WTC11 (cell line): ENCODE data around the gene CYP8B1. TPM values are rescaled to one million over a fixed set of nuclear protein-coding genes. Genes with fewer than 3 reads are reported as not detected.

Source experiments
- ATAC-seq: fragments of 200-7000 bp; cut with Tn5 transposase; 2 replicates; pipeline ENCODE4 v1.10.0; 2021; ENCODE audit warnings: mild to moderate bottlenecking, moderate library complexity
- CTCF ChIA-PET: fragments of 300-600 bp; sonication (Branson Sonifier 250); formaldehyde crosslinking; loops from one replicate; lab custom pipeline; 2021; ENCODE audit warnings: antibody characterized with exemption; lab: Charles Lee
- POLR2A ChIA-PET: fragments of 350-600 bp; sonication (Branson Sonifier 250); formaldehyde crosslinking; loops from one replicate; lab custom pipeline; 2021; ENCODE audit warnings: antibody characterized with exemption; lab: Charles Lee
- DNase-seq: peaks from one replicate; pipeline ENCODE4 v3.0.0; 2021; ENCODE audit warnings: low spot score
- H3K27ac Mint-ChIP-seq: 2 replicates; pipeline ENCODE4 v1.8.0; 2021; ENCODE audit warnings: mixed read lengths
- H3K27me3 Mint-ChIP-seq: 2 replicates; pipeline ENCODE4 v1.8.0; 2021; ENCODE audit warnings: low read depth, mild to moderate bottlenecking, moderate library complexity, mixed read lengths
- H3K36me3 Mint-ChIP-seq: 2 replicates; pipeline ENCODE4 v1.8.0; 2021; ENCODE audit warnings: mixed read lengths
- H3K4me1 Mint-ChIP-seq: 2 replicates; pipeline ENCODE4 v1.8.0; 2022; ENCODE audit warnings: mixed read lengths
- H3K4me3 Mint-ChIP-seq: 2 replicates; pipeline ENCODE4 v1.8.0; 2021; ENCODE audit warnings: mild to moderate bottlenecking, moderate library complexity, mixed read lengths
- H3K9me3 Mint-ChIP-seq: 2 replicates; pipeline ENCODE4 v1.8.0; 2021; ENCODE audit warnings: mixed read lengths
- ATF2 ChIP-seq: sonication (generic); formaldehyde crosslinking; IDR thresholded peaks from 2 replicates; pipeline ENCODE4 v1.8.1; 2022; ENCODE audit warnings: low read depth, missing genetic modification reagents, borderline replicate concordance
- CREM ChIP-seq: sonication (generic); formaldehyde crosslinking; IDR thresholded peaks from 2 replicates; pipeline ENCODE4 v1.8.1; 2022; ENCODE audit warnings: mild to moderate bottlenecking, missing genetic modification reagents, moderate library complexity
- FOXJ3 ChIP-seq: sonication (generic); formaldehyde crosslinking; IDR thresholded peaks from 2 replicates; pipeline ENCODE4 v1.9.0; 2021; ENCODE audit warnings: missing genetic modification reagents, mild to moderate bottlenecking, borderline replicate concordance
- HMGXB4 ChIP-seq: sonication (generic); formaldehyde crosslinking; IDR thresholded peaks from 2 replicates; pipeline ENCODE4 v1.8.1; 2023; ENCODE audit warnings: mild to moderate bottlenecking, moderate library complexity, missing genetic modification reagents
- MAX ChIP-seq: sonication (generic); formaldehyde crosslinking; IDR thresholded peaks from 2 replicates; pipeline ENCODE4 v1.8.0; 2022; ENCODE audit warnings: mild to moderate bottlenecking, missing genetic modification reagents
- MYBL2 ChIP-seq: sonication (generic); formaldehyde crosslinking; IDR thresholded peaks from 2 replicates; pipeline ENCODE4 v1.8.1; 2023; ENCODE audit warnings: mild to moderate bottlenecking, moderate library complexity, missing genetic modification reagents
- NFYB ChIP-seq: sonication (generic); formaldehyde crosslinking; conservative IDR thresholded peaks from 2 replicates; pipeline ENCODE4 v1.8.0; 2022; ENCODE audit warnings: low read depth, missing genetic modification reagents
- NR2C2 ChIP-seq: sonication (generic); formaldehyde crosslinking; IDR thresholded peaks from 2 replicates; pipeline ENCODE4 v1.8.0; 2022; ENCODE audit warnings: mild to moderate bottlenecking, missing genetic modification reagents
- NR3C1 ChIP-seq: sonication (generic); formaldehyde crosslinking; conservative IDR thresholded peaks from 2 replicates; pipeline ENCODE4 v1.8.1; 2023; ENCODE audit warnings: low read depth, mild to moderate bottlenecking, missing genetic modification reagents
- OVOL2 ChIP-seq: fragments of 250-450 bp; sonication (Bioruptor Pico); IDR thresholded peaks from 2 replicates; pipeline ENCODE4 v1.9.0; 2021; ENCODE audit warnings: mild to moderate bottlenecking, borderline replicate concordance
- PREB ChIP-seq: sonication (generic); formaldehyde crosslinking; IDR thresholded peaks from 2 replicates; pipeline ENCODE4 v1.8.1; 2022; ENCODE audit warnings: mild to moderate bottlenecking, missing genetic modification reagents, moderate library complexity, borderline replicate concordance
- TEAD1 ChIP-seq: sonication (generic); formaldehyde crosslinking; IDR thresholded peaks from 2 replicates; pipeline ENCODE4 v1.8.0; 2022; ENCODE audit warnings: mild to moderate bottlenecking, missing genetic modification reagents
- ZNF138 ChIP-seq: sonication (generic); formaldehyde crosslinking; conservative IDR thresholded peaks from 2 replicates; pipeline ENCODE4 v1.8.1; 2022; ENCODE audit warnings: mild to moderate bottlenecking, moderate library complexity, missing genetic modification reagents
- ZNF423 ChIP-seq: fragments of 250-450 bp; sonication (Bioruptor Pico); IDR thresholded peaks from 2 replicates; pipeline ENCODE4 v2.1.2; 2022; ENCODE audit warnings: mild to moderate bottlenecking, moderate library complexity
- ZNF425 ChIP-seq: fragments of 250-450 bp; sonication (Bioruptor Pico); conservative IDR thresholded peaks from 2 replicates; pipeline ENCODE4 v1.9.0; 2021; ENCODE audit warnings: mild to moderate bottlenecking
- ZNF512 ChIP-seq: sonication (generic); formaldehyde crosslinking; IDR thresholded peaks from 2 replicates; pipeline ENCODE4 v1.8.1; 2022; ENCODE audit warnings: missing genetic modification reagents, borderline replicate concordance
- total RNA-seq: library from RNA; stranded (reverse); gene quantifications from 3 replicates; pipeline ENCODE4 v1.2.3, GENCODE V29; 2021

Gene CYP8B1
- total RNA-seq, 1 experiment from 2014 or later, result 0.13 TPM

GRCh38 chr3:42871592-42872196 is 4.0 kb downstream of the CYP8B1 start (continued):
- TF ChIP-seq PREB (CRISPR knock-in tag), result no peak
- no peak for TF ChIP-seq ZNF138 (CRISPR knock-in tag)
- no peak for TF ChIP-seq ZNF425
- no peak for TF ChIP-seq OVOL2
- no peak for TF ChIP-seq HMGXB4 (CRISPR knock-in tag)
- no peak for TF ChIP-seq MAX (CRISPR knock-in tag)

- Mint-ChIP-seq H3K27ac (no peak overlapping the region), H3K4me3 (no peak overlapping the region), H3K4me1 (no peaks in the 10 kb centered on the region), H3K9me3 (peaks cover 4% of the 10 kb centered on the region; the same call in 1 of the 2 replicates), H3K27me3 (peaks cover 4% of the 10 kb centered on the region; the same call in 1 of the 2 replicates), H3K36me3 (no peaks in the 10 kb centered on the region)
- TF ChIP-seq NFYB (CRISPR knock-in tag) (no peak), MYBL2 (CRISPR knock-in tag) (no peak), ATF2 (CRISPR knock-in tag) (no peak)
- ATAC-seq (no peak), DNase-seq (no peak)
- ChIA-PET POLR2A (no interaction called here), CTCF (interaction anchor here (0.6 to 2.8 kb wide), 3 partner anchors 12 to 128 kb away, joined by 4 to 16 read pairs (median 4); no protein-coding TSS in a partner anchor)
Measured at GRCh38 chr3:42868841-42869240, 6.8 kb downstream of the CYP8B1 start.

- DNase-seq (no peak), ATAC-seq (no peak)
- H3K9me3 Mint-ChIP-seq, result peaks cover 4% of the 10 kb centered on the region; the same call in 1 of the 2 replicates
- TF ChIP-seq NR2C2 (CRISPR knock-in tag), result no peak
- H3K27me3 Mint-ChIP-seq, result peaks cover 5% of the 10 kb centered on the region; the same call in 1 of the 2 replicates
- no peak overlapping the region for H3K27ac Mint-ChIP-seq
- POLR2A ChIA-PET, result no interaction called here
- CTCF ChIA-PET, result interaction anchor here (0.5 to 1.1 kb wide), 4 partner anchors 14 to 50 kb away, joined by 3 to 6 read pairs (median 4); no protein-coding TSS in a partner anchor
- no peak overlapping the region for H3K4me3 Mint-ChIP-seq
- no peaks in the 10 kb centered on the region for H3K4me1 Mint-ChIP-seq
- H3K36me3 Mint-ChIP-seq, result no peaks in the 10 kb centered on the region
Measured at GRCh38 chr3:42867138-42867537, 8.5 kb downstream of the CYP8B1 start.

- Mint-ChIP-seq H3K27me3 (peaks cover 16% of the 10 kb centered on the region; the same call in 1 of the 2 replicates), H3K27ac (no peak overlapping the region), H3K9me3 (peaks cover 4% of the 10 kb centered on the region; the same call in 1 of the 2 replicates), H3K36me3 (no peaks in the 10 kb centered on the region), H3K4me3 (no peak overlapping the region)
- no peak for ATAC-seq
- CTCF ChIA-PET, result no interaction called here
- POLR2A ChIA-PET, result no interaction called here
- no peak for TF ChIP-seq ZNF512 (CRISPR knock-in tag)
- TF ChIP-seq CREM (CRISPR knock-in tag), result no peak
- no peak for TF ChIP-seq TEAD1 (CRISPR knock-in tag)
- no peak for TF ChIP-seq ZNF423 (CRISPR knock-in tag)
- TF ChIP-seq FOXJ3 (CRISPR knock-in tag), result no peak
- no peak for TF ChIP-seq NR3C1 (CRISPR knock-in tag)
- TF ChIP-seq, all 79 proteins: peak for 0
- no peaks in the 10 kb centered on the region for H3K4me1 Mint-ChIP-seq
- DNase-seq, result no peak
Measured at GRCh38 chr3:42865256-42865655, 10.4 kb downstream of the CYP8B1 start.
